NB4 (cell line): Measurements from ENCODE around the gene PGBD5.

Source experiments
- MAX ChIP-seq: IDR thresholded peaks from 2 replicates; pipeline ENCODE4 v1.6.1; 2011; ENCODE audit warnings: low read depth, low read length
- POLR2A ChIP-seq: IDR thresholded peaks from 2 replicates; pipeline ENCODE4 v1.6.1; 2011; ENCODE audit warnings: mild to moderate bottlenecking; ENCODE audit not compliant: insufficient read length; ENCODE audit errors: extremely low read depth
- TF ChIP-seq, protein P1 (sequence below): IDR thresholded peaks from one replicate; pipeline ENCODE4 v1.5.1; 2012; ENCODE audit warnings: low read depth, low read length

- TF ChIP-seq, protein P1, sequence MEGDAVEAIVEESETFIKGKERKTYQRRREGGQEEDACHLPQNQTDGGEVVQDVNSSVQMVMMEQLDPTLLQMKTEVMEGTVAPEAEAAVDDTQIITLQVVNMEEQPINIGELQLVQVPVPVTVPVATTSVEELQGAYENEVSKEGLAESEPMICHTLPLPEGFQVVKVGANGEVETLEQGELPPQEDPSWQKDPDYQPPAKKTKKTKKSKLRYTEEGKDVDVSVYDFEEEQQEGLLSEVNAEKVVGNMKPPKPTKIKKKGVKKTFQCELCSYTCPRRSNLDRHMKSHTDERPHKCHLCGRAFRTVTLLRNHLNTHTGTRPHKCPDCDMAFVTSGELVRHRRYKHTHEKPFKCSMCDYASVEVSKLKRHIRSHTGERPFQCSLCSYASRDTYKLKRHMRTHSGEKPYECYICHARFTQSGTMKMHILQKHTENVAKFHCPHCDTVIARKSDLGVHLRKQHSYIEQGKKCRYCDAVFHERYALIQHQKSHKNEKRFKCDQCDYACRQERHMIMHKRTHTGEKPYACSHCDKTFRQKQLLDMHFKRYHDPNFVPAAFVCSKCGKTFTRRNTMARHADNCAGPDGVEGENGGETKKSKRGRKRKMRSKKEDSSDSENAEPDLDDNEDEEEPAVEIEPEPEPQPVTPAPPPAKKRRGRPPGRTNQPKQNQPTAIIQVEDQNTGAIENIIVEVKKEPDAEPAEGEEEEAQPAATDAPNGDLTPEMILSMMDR = no peak
- no peak for TF ChIP-seq POLR2A
- no peak for TF ChIP-seq MAX
These were observed 91.7 kb downstream of the PGBD5 start for GRCh38 chr1:230334447-230334837.
